HL-60/S4 treated with phorbol 12-myristate 13-acetate at 8.2 ng/mL for 4 days and 3 days (cell line): ENCODE data around the gene MBNL1.
"Not testable (repeated sequence)": the region's sequence is repeated elsewhere in the genome, so short reads cannot be mapped to it uniquely, and the experiment has no call there.

Source experiments
- in situ Hi-C: fragments of 300-500 bp; cut with MboI; formaldehyde crosslinking; loops from 2 replicates; pipeline ENCODE4 v1.15.0; 2022; ENCODE audit warnings: low sequenced_read_pairs

Gene MBNL1

DNA sequence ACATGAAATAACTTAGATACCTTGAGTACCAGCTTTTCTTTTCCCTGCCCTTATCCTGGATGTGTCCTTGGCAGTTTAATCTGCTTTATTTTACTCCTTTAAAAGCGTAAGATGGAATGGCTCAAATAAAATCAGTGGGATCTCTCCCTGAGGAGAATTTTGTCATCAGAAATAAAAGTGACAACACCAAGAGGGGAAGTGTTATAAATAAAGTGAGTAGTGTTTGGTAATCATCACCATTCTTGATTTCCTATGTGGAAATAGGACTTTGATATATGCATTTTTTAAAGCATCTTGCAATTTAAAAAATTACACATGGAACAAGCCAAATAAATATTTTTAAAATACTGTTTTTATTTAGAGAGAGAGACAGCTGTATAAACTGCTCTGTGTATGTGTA lies 76.5 kb downstream of the MBNL1 start:
- in situ Hi-C loops: no loop called here

DNA sequence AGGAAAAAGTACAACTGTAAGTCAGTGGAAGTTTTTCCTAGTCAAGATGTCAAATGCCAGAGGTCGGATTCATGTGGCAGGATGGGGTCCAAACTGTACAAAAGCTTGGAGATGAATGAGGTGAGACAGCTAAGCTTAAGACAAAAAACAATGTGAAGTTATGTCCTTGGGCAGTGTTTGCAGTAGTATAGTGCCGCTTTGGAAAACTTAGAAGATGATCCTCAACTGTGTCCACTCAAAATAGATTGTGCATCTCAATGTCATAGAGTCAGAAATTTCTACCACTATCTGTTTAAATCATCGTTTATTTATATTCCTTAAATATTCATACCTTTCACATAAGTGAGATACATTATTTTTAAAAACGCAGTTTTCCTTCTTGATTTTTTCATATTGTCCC lies 77.3 kb downstream of the MBNL1 start:
- in situ Hi-C loops: no loop called here

DNA sequence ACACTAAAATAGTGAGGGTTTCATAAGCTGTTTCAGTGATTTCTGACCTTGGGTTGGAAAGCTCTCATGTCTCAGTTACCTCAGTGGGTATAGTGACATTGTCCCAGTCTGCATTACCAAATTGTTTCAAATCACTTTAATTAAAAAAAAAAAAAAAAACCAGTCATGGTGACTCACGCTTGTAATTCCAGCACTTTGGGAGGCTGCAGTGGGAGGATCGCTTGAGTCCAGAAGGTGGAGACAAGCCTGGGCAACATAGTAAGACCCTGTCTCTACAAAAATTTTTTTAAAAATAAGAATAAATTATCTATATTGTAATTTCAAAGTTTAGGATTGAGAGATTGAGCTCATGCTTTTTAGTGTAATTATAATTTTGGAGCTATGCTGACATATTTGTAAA lies 78.0 kb downstream of the MBNL1 start:
- in situ Hi-C loops: no loop called here

- in situ Hi-C loops: no loop called here
Measured at GRCh38 chr3:152348436-152349177, 79.9 kb downstream of the MBNL1 start.

DNA sequence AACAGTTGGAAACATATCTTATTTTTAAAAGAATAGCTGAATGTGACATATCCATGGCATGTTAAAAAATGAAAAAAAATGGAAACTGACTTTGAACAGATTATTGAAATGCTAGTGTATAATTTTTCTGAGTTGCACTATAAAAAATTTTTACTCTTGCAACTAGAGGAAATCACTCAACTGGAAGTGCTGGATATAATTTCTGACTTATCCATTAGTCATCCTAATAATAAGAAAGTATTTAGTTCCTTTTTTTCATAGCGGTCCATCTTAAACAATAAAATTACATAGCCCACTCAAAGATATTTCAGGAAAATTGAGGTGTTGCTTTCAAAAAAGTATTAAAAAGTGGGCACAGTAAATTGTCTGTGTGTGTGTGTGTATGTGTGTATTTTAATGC lies 80.7 kb downstream of the MBNL1 start:
- in situ Hi-C loops: no loop called here

- in situ Hi-C loops: no loop called here
Measured at GRCh38 chr3:152350139-152350538, 81.4 kb downstream of the MBNL1 start.

DNA sequence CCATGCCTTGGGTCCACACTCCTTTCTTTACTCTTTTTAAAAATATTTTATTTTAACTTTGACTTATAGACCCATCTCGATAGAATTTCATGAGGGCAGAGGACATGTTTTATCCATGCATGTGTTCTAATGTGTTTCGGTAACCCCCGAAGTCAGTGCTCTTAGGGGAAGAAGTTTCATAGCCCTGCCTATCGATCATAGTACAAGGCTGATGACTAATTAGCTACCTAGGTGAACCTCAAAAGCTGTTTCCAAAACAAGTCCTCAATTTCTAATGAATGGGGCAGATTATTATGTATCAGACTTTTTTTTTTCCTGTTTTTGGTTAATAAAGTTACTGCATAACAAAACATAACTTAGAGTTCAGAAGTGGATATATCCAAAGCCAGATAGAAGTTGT lies 82.0 kb downstream of the MBNL1 start:
- in situ Hi-C loops: no loop called here

- in situ Hi-C loops: no loop called here
Measured at GRCh38 chr3:152352554-152352953, 83.8 kb downstream of the MBNL1 start.

DNA sequence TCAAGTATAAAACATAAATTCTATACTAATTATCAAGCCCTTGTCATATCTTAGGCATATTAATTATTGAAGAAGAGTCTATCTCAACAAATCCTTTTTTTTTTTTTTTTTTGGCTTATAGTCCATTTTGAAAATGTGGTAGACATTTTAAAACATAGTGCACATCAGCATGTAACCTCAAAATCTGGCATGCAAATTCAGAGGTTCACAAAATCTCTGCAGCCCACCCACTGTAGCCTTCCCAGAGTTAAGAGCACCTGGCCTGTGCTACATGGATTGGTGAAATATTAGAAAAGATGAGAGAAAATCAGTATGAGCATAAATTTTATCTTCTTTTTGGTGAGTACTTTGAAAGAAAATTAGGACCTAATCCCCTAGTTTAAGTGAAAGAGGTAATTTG lies 84.8 kb downstream of the MBNL1 start:
- in situ Hi-C loops: no loop called here

- in situ Hi-C loops: no loop called here
Measured at GRCh38 chr3:152355744-152356665, 87.3 kb downstream of the MBNL1 start.

GRCh38 chr3:152356870-152357276 lies 88.1 kb downstream of the MBNL1 start:
- in situ Hi-C loops: no loop called here

DNA sequence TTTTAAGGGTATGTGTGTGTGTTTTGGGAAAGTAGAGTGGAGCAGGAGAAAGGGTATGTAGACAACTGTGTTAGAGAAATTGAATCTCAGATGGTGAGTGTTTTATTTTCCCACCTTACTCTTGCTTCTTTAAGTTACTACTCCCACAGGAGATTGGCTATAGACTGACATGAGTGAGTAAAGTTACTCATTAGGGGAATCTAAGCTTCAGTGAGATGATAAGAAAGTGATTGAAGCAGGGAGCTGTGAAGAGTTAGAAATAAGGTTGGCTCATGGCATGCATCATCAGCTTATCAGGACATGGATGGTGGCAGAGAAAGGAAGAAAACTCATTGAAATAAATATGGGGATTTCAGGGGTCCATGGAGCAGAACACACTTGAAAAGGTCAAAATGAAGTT lies 88.9 kb downstream of the MBNL1 start:
- in situ Hi-C loops: no loop called here

DNA sequence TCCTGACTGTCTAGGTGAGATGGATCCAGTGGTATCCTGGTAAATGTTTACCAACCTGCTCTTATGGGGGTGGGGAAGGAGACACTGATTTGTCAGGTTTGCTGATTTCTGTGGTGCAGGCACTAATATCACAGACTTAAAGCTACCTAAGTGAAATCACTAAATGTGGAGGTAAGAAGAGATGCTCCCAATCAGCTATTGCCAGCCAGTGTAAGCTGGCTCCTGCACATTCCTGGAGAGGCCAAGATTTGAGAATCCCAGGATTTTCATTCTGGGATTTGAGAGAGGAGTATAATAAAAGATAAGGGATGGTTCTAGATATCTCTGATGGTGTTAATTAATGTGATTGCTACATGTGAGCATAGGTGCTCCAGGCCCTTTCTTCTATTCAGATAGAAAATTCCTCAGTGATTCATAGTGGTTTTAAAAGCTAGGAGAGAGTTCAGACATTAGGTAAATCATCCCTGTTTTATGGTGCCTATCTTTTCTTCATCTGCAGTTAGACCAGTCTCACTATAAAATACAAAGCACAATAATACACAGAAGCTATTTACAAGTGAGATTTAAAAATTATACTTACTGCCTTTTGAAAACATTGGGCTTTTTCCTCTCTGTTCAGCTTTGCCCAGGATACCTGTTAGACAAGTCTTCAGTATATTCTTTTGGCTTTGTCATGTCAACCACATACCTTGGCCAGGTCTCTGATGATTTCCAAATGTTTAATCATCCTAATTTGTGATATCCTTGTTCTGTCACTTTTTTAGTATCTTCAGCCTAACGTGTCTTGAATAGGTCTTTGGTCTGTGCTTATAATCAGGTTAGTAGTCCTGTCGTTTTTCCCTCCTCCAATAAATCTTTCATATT lies 90.9 kb downstream of the MBNL1 start:
- in situ Hi-C loops: no loop called here

GRCh38 chr3:152360302-152360701 lies 91.6 kb downstream of the MBNL1 start:
- in situ Hi-C loops: no loop called here

DNA sequence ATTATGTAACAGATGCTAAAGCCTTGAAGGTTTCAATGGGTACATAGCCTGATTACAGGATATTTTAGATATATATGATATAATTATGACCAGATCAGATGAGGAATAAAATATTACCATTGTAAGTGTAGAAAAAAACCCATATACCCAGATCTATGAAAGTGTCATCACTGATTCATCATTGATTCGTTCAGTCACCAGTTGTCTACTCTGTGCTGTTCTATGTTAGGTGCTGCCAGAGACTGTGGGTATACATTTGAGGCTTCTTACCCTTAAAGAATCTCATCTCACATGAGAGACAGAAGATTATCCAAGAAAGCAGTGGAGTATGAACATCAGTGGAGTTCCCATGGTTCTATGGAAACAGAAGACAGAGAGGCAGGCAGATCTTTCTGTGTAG lies 92.2 kb downstream of the MBNL1 start:
- in situ Hi-C loops: no loop called here

GRCh38 chr3:152362086-152362485 lies 93.4 kb downstream of the MBNL1 start:
- in situ Hi-C loops: no loop called here

DNA sequence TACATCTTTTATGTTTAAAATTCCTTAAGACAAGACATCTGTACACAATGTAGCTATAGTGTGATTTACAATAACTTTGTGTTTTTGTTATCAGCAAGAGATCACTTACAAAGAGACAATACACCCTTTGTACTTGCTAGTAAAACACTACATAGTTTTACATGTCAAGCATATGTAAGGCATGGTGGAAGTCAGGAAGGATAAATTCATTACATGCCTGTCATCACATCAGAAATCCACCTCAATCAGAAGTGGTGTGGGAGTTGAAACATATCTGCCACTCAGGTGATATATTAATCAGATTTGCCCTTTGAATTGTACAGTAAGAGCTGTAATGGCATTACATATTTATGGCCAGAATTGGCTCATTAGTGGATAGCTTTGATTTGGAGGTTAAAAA lies 95.5 kb downstream of the MBNL1 start:
- in situ Hi-C loops: no loop called here

GRCh38 chr3:152365126-152365525 lies 96.4 kb downstream of the MBNL1 start:
- in situ Hi-C loops: no loop called here

DNA sequence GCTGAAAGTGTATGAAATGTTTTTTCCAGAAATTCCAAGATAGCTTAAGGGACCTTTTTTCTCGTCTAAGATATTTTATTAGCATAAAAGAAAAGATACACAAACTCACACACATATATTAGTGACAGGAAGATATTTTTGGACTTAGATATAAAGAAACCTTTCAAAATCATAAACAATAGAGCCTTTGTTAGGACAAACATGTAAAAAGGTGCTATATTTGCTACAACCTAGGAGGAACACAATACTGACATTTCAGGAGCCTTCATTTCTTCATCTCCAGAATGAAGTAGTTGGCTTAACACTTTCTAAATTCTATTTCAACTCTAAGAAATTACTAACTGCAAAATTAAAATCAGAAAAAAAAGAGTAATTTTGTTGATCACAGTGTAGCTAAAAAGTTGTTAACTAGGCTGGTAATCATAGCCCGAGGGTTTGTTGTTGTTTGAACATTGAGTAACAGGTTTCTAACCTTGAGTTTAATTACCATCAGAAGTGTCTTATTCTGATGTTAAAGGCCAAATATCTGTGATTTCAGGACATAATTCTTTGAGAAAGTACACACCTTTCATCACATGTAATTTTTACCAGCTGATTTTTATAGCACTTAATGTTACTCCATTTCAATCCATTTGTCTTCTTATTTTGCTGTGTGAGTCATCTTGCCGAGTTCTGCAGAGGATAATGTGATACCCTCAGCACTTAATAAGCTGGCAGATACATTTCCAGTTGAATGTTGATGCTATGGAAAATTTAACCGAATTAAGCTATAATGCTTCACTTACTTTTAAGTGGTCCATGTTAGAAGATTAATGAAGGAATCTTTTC lies 97.3 kb downstream of the MBNL1 start:
- in situ Hi-C loops: no loop called here

- in situ Hi-C loops: not testable (repeated sequence)
Measured at GRCh38 chr3:152367192-152367591, 98.5 kb downstream of the MBNL1 start.
